Stimulated activated CD4-positive, alpha-beta T cell treated with anti-CD3 and anti-CD28 coated beads, Interleukin-4, amount 100 ng/mL, for 4 hours (primary cell): ENCODE measurements around the gene SALL2.

Experiments used
- DNase-seq, 2 experiments: peaks; one replicate each; pipeline ENCODE4 v3.0.0-alpha.2; 2020

Gene SALL2

DNA sequence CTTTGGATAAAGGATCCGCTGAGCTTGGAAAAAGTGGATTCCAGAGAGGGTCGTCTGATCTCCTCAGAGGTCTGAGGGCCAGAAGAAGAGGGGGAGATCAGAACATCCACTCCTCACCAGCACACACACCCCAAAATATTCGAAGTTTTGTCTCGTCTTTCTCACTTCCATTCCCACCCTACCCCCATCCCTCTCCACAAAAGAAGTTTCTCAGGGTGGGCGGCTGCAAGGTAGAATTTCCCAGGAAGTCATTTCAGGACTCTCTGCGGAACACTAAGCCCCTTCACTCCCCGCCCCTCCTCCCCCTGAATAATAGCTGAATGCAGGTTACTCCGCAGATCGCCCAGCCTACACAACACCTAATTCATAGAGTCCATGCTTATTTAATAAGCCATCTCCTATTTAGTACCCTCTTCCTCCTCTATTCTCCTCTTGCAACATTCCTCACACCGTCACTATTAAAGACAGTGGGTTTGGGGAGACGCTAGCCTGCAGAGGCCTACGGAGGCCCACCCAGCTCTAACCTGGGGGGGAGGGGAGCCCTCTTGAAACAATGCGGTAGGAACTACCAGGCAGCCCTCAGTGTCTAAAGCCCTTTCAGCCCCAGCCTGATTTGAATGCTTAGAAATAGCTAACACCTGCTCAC lies 649 bp upstream of the SALL2 start:
- no peak for DNase-seq

GRCh38 chr14:21525571-21525961 lies 580 bp downstream of the SALL2 start:
- DNase-seq, result no peak

DNA sequence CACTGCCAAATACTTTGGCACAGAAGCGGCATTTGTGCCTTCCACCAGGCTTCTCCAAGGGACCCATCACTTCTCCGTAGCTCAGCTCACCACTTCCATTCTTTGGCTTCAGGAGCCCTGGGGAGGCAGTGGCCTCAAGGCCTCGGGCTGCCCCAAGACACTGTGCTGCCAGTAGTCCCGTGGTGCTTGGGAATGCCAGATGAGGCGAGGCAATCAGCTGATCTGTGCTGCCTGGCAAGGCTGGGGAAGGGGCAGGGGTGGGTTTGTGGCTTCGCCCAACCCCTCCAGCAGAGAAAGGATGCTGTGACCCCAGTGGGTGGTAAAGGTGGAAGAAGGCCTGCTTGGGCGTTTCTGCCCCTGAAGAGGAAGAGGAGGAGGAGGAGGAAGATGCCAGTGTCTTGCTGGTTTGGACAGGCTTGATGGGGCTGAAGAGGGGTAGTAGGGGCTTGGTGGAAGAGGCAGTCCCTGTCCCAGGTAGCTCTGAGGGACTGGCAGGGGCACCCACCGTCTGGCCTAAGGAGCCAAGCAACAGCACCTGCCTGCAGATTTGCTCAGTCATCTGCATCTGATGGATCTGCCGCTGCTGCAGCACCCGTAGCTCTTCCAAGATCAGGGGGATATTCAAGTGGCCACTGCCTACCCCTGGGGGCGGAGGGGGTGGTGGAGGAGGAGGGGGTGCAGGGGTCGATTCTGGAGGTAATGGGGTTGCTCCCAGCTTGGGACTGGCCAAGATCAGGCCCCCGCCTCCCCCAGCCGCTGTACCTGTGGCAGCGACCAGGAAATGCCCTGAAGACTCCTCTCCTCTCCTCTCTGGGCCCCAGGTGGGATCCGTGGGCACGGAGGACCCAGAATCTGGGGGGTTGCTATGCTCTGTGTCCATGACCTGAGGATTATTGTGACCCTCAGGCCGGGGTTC lies 1.3 kb downstream of the SALL2 start:
- no peak for DNase-seq

- DNase-seq, result no peak
Measured at GRCh38 chr14:21523203-21523602, 2.9 kb downstream of the SALL2 start.

- no peak for DNase-seq
Measured at GRCh38 chr14:21521501-21521900, 4.6 kb downstream of the SALL2 start.

- no peak for DNase-seq
Measured at GRCh38 chr14:21520767-21521166, 5.4 kb downstream of the SALL2 start.

DNA sequence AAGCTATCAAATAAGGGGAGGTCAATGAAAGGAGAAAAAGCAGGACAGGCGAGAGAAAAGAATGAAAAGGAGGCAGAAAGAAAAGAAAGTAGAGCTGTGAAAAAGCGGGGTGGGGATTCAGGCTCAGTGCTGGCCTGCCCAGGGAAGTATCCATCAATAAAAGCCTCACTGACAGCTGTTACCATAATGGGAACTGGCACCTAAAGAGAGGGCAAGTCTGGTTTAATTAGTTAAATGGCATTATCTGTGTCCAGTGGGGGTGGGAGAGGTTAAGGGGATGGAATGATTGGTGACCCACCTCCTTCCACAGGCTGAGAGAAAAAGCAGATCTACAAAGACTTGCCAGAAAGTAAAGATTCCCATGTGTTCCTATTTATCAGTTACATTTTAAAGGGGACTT lies 7.4 kb downstream of the SALL2 start:
- no peak for DNase-seq

GRCh38 chr14:21514341-21514740 lies 11.8 kb downstream of the SALL2 start:
- DNase-seq, result no peak

- peak; percentile 82 to 95 for DNase-seq
Measured at GRCh38 chr14:21510735-21511657, 15.2 kb downstream of the SALL2 start, which contains the start of gene METTL3. TSS of gene METTL3 (minus strand) at chr14:21511340. CDS start at chr14:21511223, 117 bp downstream.

- DNase-seq, result no peak
Measured at GRCh38 chr14:21509432-21510143, 16.6 kb downstream of the SALL2 start.

DNA sequence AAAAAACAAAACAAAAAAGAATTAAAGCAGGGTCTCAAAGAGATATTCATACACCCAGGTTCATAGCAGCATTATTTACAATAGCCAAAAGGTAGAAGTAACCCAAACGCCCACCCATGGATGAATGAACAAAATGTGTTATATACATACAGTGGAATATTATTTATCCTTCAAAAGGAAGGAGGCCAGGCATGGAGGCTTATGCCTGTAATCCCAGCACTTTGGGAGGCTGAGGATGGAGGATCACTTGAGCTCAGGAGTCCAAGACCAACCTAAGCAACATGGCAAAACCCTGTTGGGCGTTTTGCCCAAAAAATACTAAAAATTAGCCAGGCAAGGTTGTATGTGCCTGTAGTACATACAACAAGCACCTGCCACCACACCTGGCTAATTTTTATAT lies 19.6 kb downstream of the SALL2 start:
- no peak for DNase-seq

DNA sequence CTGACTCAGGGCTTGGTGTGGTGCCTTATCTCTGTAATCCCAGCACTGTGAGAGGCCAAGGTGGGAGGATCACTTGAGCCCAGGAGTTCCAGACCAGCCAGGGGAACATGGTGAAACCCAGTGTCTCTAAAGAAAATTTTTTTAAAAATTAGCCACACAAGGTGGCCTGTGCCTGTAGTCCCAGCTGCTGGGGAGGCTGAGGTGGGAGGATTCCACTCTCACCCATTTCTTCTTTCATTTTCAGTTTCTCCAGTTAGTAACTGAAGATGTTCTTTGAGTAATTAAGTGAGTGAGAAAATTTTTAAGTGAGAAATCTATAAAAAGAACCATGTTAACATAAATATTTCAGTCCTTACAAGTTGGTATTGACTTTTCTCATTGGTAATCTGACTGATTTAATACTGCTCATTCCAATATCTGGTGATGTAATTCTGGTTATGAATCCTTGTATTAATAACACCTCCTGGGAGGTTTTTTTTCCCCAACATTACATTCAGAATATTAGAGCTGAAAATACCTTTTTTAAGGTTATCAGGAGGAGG lies 21.1 kb downstream of the SALL2 start:
- peak in 1 of 2 experiments; percentile 29 for DNase-seq

DNA sequence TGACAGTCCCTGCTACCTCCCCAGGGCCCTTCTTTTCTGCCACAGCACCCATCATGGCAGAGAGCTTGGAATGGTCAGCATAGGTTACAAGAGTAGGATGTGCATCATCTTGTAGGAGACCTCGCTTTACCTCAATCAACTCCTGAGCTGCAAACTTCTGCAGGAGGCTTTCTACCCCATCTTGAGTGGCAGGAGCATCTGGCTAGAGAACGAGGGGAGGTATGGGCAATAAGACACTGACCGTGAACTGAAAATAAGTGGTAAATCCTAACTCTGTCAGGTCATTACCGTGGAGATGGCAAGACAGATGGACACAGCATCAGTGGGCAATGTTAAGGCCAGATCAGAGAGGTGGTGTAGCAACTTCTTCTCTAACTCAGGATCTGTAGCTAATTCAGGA lies 22.8 kb downstream of the SALL2 start:
- no peak for DNase-seq

DNA sequence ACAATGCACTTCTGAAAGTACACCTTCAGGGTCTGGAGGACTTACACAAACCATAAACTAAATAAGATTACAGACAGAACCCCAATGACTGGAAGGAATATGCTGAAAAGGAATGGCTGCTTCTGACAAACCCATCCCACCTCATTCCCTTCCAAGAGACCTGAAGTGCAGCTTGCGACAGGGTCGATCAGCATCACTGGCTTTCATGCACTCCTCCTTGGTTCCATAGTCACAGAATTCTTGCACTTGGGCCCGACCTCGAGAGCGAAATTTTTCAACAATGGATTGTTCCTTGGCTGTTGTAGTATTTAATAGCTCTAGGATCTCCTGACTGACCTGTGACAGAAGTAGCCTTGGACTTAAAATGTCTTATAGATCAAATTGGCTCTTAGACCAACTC lies 24.6 kb downstream of the SALL2 start:
- DNase-seq, result no peak

GRCh38 chr14:21498540-21499526 lies 27.3 kb downstream of the SALL2 start:
- DNase-seq, result no peak

DNA sequence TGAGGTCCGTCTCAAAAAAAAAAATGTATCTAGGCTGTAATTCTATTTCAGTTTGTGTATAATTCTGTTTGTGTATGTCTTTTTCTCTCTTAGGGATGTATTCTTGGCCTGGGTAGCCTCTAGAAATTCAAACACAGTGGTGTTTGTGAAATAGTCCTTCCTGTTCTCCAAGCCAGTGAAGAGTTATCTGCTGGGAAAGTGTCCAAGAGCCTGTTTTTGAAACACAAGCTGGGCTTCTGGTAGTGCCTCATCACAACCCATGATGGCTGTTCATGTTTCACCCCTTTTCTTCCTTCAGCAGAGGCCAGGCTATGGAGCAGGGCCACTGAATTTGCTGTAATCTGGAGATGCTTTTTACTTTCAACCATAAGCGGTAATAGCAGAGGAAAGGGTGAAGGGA lies 29.7 kb downstream of the SALL2 start:
- DNase-seq, result no peak

GRCh38 chr14:21494902-21495762 lies 31.0 kb downstream of the SALL2 start:
- no peak for DNase-seq

- DNase-seq, result no peak
Measured at GRCh38 chr14:21486640-21487087, 39.5 kb downstream of the SALL2 start.

GRCh38 chr14:21476925-21477681 lies 49.0 kb downstream of the SALL2 start, which contains the start of the genes RAB2B and TOX4:
TSS of gene RAB2B (minus strand) at chr14:21476959. CDS start at chr14:21476872, 87 bp downstream.
TSS of gene TOX4 (plus strand) at chr14:21477195. CDS start at chr14:21477279, 84 bp downstream.
- DNase-seq, result peak; percentile 83 to 96
